SK-N-MC (cell line): ENCODE data around the gene BAIAP2L1.

Experiments used
- DNase-seq: peaks from one replicate; pipeline ENCODE4 v3.0.0-alpha.2; 2011; ENCODE audit warnings: low read depth, low spot score
- H3K27ac ChIP-seq: fragments of 200-600 bp; sonication (generic); 2 replicates; pipeline ENCODE4 v1.5.1; 2016; ENCODE audit warnings: mixed run types
- H3K36me3 ChIP-seq: fragments of 200-600 bp; sonication (generic); 2 replicates; pipeline ENCODE4 v1.6.1; 2017; ENCODE audit warnings: antibody characterized with exemption, low read length, mixed read lengths; ENCODE audit not compliant: insufficient read depth
- H3K4me3 ChIP-seq: fragments of 200-600 bp; sonication (generic); 2 replicates; pipeline ENCODE4 v1.5.1; 2016
- H3K9ac ChIP-seq: fragments of 200-600 bp; sonication (generic); 2 replicates; pipeline ENCODE4 v1.8.0; 2017; ENCODE audit warnings: mixed run types, mixed read lengths; ENCODE audit not compliant: insufficient read length
- H3K9me3 ChIP-seq: fragments of 200-600 bp; sonication (generic); 2 replicates; pipeline ENCODE4 v1.6.1; 2017; ENCODE audit warnings: low read depth, mild to moderate bottlenecking, antibody characterized with exemption, low read length, moderate library complexity, mixed read lengths
- EZH2 ChIP-seq: fragments of 200-600 bp; sonication (generic); IDR thresholded peaks from one replicate; pipeline ENCODE4 v1.6.1; 2017; ENCODE audit warnings: antibody characterized with exemption
- FOXP2 ChIP-seq: optimal IDR thresholded peaks from 2 replicates; pipeline ENCODE3; 2011; ENCODE audit warnings: mild to moderate bottlenecking, moderate library complexity; ENCODE audit not compliant: insufficient read depth; ENCODE audit errors: extremely low read length, control extremely low read depth
- POLR2AphosphoS5 ChIP-seq: IDR thresholded peaks from 2 replicates; pipeline ENCODE4 v1.6.1; 2012; ENCODE audit warnings: mild to moderate bottlenecking, low read depth, low read length, borderline replicate concordance

BAIAP2L1 gene

GRCh38 chr7:98242342-98242741, 158.5 kb downstream of the BAIAP2L1 start:
- DNase-seq, result no peak
- H3K4me3 ChIP-seq, result no peak overlapping the region
- TF ChIP-seq FOXP2 (no peak), POLR2AphosphoS5 (no peak), EZH2 (no peak)
- H3K9me3 ChIP-seq, result no peaks in the 10 kb centered on the region
- H3K36me3 ChIP-seq, result no peaks in the 10 kb centered on the region
- H3K27ac ChIP-seq, result no peak overlapping the region
- no peak overlapping the region for H3K9ac ChIP-seq

GRCh38 chr7:98241674-98242241, 159.1 kb downstream of the BAIAP2L1 start:
- Histone ChIP-seq H3K4me3 (no peak overlapping the region), H3K9me3 (no peaks in the 10 kb centered on the region), H3K27ac (no peak overlapping the region), H3K36me3 (no peaks in the 10 kb centered on the region), H3K9ac (no peak overlapping the region)
- TF ChIP-seq EZH2, result no peak
- TF ChIP-seq FOXP2, result no peak
- TF ChIP-seq POLR2AphosphoS5, result no peak
- DNase-seq, result no peak
